ENCODE measurements around the gene SNPH.

The SNPH gene

DNA sequence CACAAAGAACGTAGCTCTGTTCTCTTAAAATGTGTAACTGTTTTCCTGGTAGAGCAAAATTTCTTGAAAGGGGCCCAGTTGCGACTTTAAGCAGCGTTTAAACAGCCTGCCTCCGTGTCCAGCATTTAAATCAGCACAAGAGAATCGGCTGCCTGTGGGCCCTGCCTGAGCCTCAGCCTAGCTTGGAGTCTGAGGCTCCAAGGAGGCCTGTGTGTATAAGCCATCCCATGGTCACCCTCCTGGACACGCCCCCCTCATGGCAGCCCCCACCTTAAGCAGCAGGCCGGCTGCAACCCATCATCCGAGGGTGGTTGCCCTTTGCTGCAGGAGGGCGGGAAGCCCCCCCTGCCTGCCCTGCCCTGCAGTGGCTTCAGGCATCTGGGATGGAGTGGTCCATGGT is 44.0 kb downstream of the SNPH start:
- H3K27me3 ChIP-seq (ENCODE audit: insufficient read depth, poor library complexity, severe bottlenecking), result no peaks in the 10 kb centered on the region
- TF ChIP-seq POLR2AphosphoS5 (IDR thresholded peaks at IDR 0.05; ENCODE audit: low read depth) (no peak), GABPA (IDR thresholded peaks at IDR 0.05; ENCODE audit: low read depth) (no peak), SPI1 (IDR thresholded peaks at IDR 0.05; ENCODE audit: borderline replicate concordance, low read depth) (no peak)
- TF ChIP-seq, protein P1, sequence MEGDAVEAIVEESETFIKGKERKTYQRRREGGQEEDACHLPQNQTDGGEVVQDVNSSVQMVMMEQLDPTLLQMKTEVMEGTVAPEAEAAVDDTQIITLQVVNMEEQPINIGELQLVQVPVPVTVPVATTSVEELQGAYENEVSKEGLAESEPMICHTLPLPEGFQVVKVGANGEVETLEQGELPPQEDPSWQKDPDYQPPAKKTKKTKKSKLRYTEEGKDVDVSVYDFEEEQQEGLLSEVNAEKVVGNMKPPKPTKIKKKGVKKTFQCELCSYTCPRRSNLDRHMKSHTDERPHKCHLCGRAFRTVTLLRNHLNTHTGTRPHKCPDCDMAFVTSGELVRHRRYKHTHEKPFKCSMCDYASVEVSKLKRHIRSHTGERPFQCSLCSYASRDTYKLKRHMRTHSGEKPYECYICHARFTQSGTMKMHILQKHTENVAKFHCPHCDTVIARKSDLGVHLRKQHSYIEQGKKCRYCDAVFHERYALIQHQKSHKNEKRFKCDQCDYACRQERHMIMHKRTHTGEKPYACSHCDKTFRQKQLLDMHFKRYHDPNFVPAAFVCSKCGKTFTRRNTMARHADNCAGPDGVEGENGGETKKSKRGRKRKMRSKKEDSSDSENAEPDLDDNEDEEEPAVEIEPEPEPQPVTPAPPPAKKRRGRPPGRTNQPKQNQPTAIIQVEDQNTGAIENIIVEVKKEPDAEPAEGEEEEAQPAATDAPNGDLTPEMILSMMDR (IDR thresholded peaks at IDR 0.05; ENCODE audit: insufficient read depth, low read length), result no peak
- TF ChIP-seq, protein P2, sequence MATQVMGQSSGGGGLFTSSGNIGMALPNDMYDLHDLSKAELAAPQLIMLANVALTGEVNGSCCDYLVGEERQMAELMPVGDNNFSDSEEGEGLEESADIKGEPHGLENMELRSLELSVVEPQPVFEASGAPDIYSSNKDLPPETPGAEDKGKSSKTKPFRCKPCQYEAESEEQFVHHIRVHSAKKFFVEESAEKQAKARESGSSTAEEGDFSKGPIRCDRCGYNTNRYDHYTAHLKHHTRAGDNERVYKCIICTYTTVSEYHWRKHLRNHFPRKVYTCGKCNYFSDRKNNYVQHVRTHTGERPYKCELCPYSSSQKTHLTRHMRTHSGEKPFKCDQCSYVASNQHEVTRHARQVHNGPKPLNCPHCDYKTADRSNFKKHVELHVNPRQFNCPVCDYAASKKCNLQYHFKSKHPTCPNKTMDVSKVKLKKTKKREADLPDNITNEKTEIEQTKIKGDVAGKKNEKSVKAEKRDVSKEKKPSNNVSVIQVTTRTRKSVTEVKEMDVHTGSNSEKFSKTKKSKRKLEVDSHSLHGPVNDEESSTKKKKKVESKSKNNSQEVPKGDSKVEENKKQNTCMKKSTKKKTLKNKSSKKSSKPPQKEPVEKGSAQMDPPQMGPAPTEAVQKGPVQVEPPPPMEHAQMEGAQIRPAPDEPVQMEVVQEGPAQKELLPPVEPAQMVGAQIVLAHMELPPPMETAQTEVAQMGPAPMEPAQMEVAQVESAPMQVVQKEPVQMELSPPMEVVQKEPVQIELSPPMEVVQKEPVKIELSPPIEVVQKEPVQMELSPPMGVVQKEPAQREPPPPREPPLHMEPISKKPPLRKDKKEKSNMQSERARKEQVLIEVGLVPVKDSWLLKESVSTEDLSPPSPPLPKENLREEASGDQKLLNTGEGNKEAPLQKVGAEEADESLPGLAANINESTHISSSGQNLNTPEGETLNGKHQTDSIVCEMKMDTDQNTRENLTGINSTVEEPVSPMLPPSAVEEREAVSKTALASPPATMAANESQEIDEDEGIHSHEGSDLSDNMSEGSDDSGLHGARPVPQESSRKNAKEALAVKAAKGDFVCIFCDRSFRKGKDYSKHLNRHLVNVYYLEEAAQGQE (IDR thresholded peaks at IDR 0.05; ENCODE audit: insufficient replicate concordance, low read depth), result no peak
- H3K27ac ChIP-seq (replicated peaks), result no peak overlapping the region
- no peak overlapping the region for H3K4me3 ChIP-seq (replicated peaks; ENCODE audit: insufficient read depth, low read length)
- no peak for DNase-seq (ENCODE audit: low read depth in 1 of 2, low spot score in 1 of 2)

DNA sequence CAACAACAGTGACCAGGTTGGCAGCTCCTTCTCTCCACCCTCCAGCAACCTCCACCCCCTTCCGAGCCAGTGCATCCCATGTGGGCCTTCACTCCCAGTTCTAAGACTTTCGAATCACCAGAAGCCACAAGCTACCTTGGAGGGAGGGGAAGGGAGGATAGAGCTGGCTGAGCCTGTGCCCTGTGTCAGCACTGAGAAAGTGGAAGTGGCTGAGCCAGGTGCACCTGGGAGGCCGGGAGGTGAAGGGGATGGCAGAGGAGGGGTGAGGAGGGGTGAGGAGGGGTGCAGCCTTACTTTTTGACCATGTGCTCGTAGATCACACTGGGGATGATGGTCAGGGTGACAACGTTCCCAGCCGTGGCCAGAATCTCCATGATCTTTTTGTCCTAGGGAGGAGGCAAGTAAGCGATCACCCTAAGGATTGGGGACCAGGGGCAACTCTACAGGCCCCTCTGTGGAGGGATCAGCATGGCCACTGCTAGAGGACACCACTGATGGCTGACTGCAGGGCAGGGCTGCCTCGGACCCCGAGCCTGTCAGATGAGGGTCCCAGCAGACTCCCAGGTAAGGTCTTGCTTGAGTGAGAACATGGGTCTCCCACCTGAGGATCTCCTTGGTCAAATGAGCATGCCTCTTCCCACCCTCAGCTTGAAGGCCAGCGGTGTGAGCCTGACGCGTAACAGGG is 44.6 kb downstream of the SNPH start:
- no peak for DNase-seq (ENCODE audit: low read depth in 1 of 2, low spot score in 1 of 2)
- Histone ChIP-seq H3K4me3 (replicated peaks; ENCODE audit: insufficient read depth, low read length) (no peak overlapping the region), H3K27ac (replicated peaks) (no peak overlapping the region), H3K27me3 (ENCODE audit: insufficient read depth, poor library complexity, severe bottlenecking) (no peaks in the 10 kb centered on the region)
- TF ChIP-seq GABPA (IDR thresholded peaks at IDR 0.05; ENCODE audit: low read depth), result no peak
- no peak for TF ChIP-seq POLR2AphosphoS5 (IDR thresholded peaks at IDR 0.05; ENCODE audit: low read depth)
- no peak for TF ChIP-seq SPI1 (IDR thresholded peaks at IDR 0.05; ENCODE audit: borderline replicate concordance, low read depth)
- TF ChIP-seq, protein P2 (IDR thresholded peaks at IDR 0.05; ENCODE audit: insufficient replicate concordance, low read depth), result no peak
- TF ChIP-seq, protein P1 (IDR thresholded peaks at IDR 0.05; ENCODE audit: insufficient read depth, low read length), result no peak

DNA sequence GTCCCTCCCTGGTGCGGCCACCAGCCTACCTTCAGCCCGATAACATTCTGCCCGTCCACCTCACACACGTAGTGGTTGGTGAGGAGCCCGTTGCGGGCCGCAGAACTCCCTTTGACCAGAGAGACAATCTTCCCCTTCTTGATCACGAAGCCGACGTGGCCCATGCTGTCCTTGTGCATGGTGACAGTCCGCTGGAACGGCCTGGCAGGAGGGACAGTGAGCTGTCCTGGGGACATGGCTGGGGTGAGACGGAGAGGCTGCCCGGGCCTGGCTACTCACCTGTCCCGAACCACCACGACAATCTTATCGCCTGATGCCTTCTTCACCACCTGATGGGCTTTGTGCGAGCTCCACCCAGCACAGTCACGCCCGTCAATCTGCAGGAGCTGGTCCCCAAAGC is 46.2 kb downstream of the SNPH start:
- H3K27me3 ChIP-seq (ENCODE audit: insufficient read depth, poor library complexity, severe bottlenecking), result no peaks in the 10 kb centered on the region
- TF ChIP-seq GABPA (IDR thresholded peaks at IDR 0.05; ENCODE audit: low read depth) (no peak), POLR2AphosphoS5 (IDR thresholded peaks at IDR 0.05; ENCODE audit: low read depth) (no peak), SPI1 (IDR thresholded peaks at IDR 0.05; ENCODE audit: borderline replicate concordance, low read depth) (no peak)
- no peak for DNase-seq (ENCODE audit: low read depth in 1 of 2, low spot score in 1 of 2)

DNA sequence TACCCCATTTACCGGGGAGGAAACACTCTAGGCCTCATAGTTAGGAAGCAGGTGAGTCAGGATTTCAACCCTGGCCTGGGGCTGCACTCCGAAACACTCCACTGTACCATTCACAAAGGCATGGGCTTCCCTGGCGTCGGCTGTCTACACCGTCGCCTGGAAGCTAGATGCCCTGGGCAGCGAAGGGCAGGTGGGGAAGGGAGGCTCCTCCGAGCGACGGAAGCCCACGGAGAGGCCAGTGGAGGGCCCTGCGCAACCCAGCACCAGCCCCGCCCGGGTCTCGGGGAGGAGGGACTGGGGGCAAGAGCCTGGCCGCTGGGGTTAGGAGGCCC is 46.8 kb downstream of the SNPH start:
- TF ChIP-seq GABPA (IDR thresholded peaks at IDR 0.05; ENCODE audit: low read depth) (no peak), POLR2AphosphoS5 (IDR thresholded peaks at IDR 0.05; ENCODE audit: low read depth) (no peak), SPI1 (IDR thresholded peaks at IDR 0.05; ENCODE audit: borderline replicate concordance, low read depth) (no peak)
- TF ChIP-seq, protein P2 (IDR thresholded peaks at IDR 0.05; ENCODE audit: insufficient replicate concordance, low read depth), result no peak
- TF ChIP-seq, protein P1 (IDR thresholded peaks at IDR 0.05; ENCODE audit: insufficient read depth, low read length), result no peak
- Histone ChIP-seq H3K4me3 (replicated peaks; ENCODE audit: insufficient read depth, low read length) (no peak overlapping the region), H3K27me3 (ENCODE audit: insufficient read depth, poor library complexity, severe bottlenecking) (no peaks in the 10 kb centered on the region), H3K27ac (replicated peaks) (no peak overlapping the region)
- no peak for DNase-seq (ENCODE audit: low read depth in 1 of 2, low spot score in 1 of 2)

More for the DNA sequence above, 46.2 kb downstream of the SNPH start:
- H3K4me3 ChIP-seq (replicated peaks; ENCODE audit: insufficient read depth, low read length), result no peak overlapping the region
- H3K27ac ChIP-seq (replicated peaks), result no peak overlapping the region

All from HL-60 (cell line).